H9 (cell line): ENCODE data around the gene TNNT1. TPM values are rescaled to one million over a fixed set of nuclear protein-coding genes. Genes with fewer than 3 reads are reported as not detected.

Source experiments
- DNase-seq: peaks from one replicate; pipeline ENCODE4 v3.0.0-alpha.2; 2017
- H2AFZ ChIP-seq: one replicate; pipeline ENCODE4 v1.6.1; 2013; ENCODE audit warnings: mild to moderate bottlenecking, low read length, control low read depth, moderate library complexity
- H2AK5ac ChIP-seq: 2 replicates; pipeline ENCODE4 v1.6.1; 2013; ENCODE audit warnings: low read length, control low read depth, mixed read lengths; ENCODE audit not compliant: insufficient read length
- H2BK120ac ChIP-seq: one replicate; pipeline ENCODE4 v1.6.1; 2013; ENCODE audit warnings: low read depth, mild to moderate bottlenecking, low read length, control low read depth, inconsistent platforms; ENCODE audit not compliant: poor library complexity, severe bottlenecking
- H2BK12ac ChIP-seq: 2 replicates; pipeline ENCODE4 v1.6.1; 2013; ENCODE audit warnings: low read length, control low read depth, mixed read lengths, low read depth; ENCODE audit not compliant: insufficient read length
- H2BK15ac ChIP-seq: 2 replicates; pipeline ENCODE4 v1.6.1; 2013; ENCODE audit warnings: low read depth, low read length, control low read depth
- H2BK20ac ChIP-seq: one replicate; pipeline ENCODE4 v1.6.1; 2013; ENCODE audit warnings: low read depth, mild to moderate bottlenecking, low read length, control low read depth, inconsistent platforms; ENCODE audit not compliant: poor library complexity, severe bottlenecking
- H2BK5ac ChIP-seq: 2 replicates; pipeline ENCODE4 v1.6.1; 2013; ENCODE audit warnings: low read length, control low read depth, mixed read lengths; ENCODE audit not compliant: insufficient read length
- H3K14ac ChIP-seq: 2 replicates; pipeline ENCODE4 v1.6.1; 2013; ENCODE audit warnings: low read length, control low read depth; ENCODE audit not compliant: insufficient read depth
- H3K18ac ChIP-seq: 2 replicates; pipeline ENCODE4 v1.6.1; 2013; ENCODE audit warnings: low read depth, mild to moderate bottlenecking, mixed read lengths, low read length, control low read depth; ENCODE audit not compliant: insufficient read length
- H3K23ac ChIP-seq: 2 replicates; pipeline ENCODE4 v1.6.1; 2013; ENCODE audit warnings: low read length, control low read depth, mixed read lengths, low read depth; ENCODE audit not compliant: insufficient read length
- H3K23me2 ChIP-seq: 2 replicates; pipeline ENCODE4 v1.6.1; 2013; ENCODE audit warnings: low read depth, mild to moderate bottlenecking, mixed read lengths, low read length, control low read depth; ENCODE audit not compliant: insufficient read length, poor library complexity, severe bottlenecking
- H3K27ac ChIP-seq: 2 replicates; pipeline ENCODE4 v1.5.1; 2013; ENCODE audit warnings: low read length, control low read depth, mixed read lengths, low read depth; ENCODE audit not compliant: insufficient read length
- H3K27me3 ChIP-seq: 2 replicates; pipeline ENCODE4 v1.6.1; 2013; ENCODE audit warnings: low read length, control low read depth, inconsistent platforms; ENCODE audit not compliant: insufficient read depth
- H3K4ac ChIP-seq: 2 replicates; pipeline ENCODE4 v1.6.1; 2013; ENCODE audit warnings: low read depth, mild to moderate bottlenecking, control low read depth, inconsistent platforms, low read length, moderate library complexity
- H3K4me1 ChIP-seq: 2 replicates; pipeline ENCODE4 v1.6.1; 2013; ENCODE audit warnings: low read length, control low read depth, inconsistent platforms; ENCODE audit not compliant: insufficient read depth
- H3K4me2 ChIP-seq: 2 replicates; pipeline ENCODE4 v1.6.1; 2013; ENCODE audit warnings: low read length, control low read depth, mixed read lengths; ENCODE audit not compliant: insufficient read length, insufficient read depth
- H3K56ac ChIP-seq: 2 replicates; pipeline ENCODE4 v1.6.1; 2013; ENCODE audit warnings: low read depth, mild to moderate bottlenecking, mixed read lengths, low read length, control low read depth; ENCODE audit not compliant: insufficient read length
- H3K79me1 ChIP-seq: 2 replicates; pipeline ENCODE4 v1.6.1; 2013; ENCODE audit warnings: low read depth, mild to moderate bottlenecking, moderate library complexity, low read length, control low read depth, inconsistent platforms; ENCODE audit not compliant: insufficient read depth, poor library complexity, severe bottlenecking
- H3K79me2 ChIP-seq: 2 replicates; pipeline ENCODE4 v1.6.1; 2013; ENCODE audit warnings: low read length, control low read depth, inconsistent platforms; ENCODE audit not compliant: insufficient read depth
- H3K9ac ChIP-seq: 2 replicates; pipeline ENCODE4 v1.6.1; 2013; ENCODE audit warnings: low read length, control low read depth, mixed read lengths; ENCODE audit not compliant: insufficient read length; ENCODE audit errors: extremely low read depth
- H3K9me3 ChIP-seq: one replicate; pipeline ENCODE4 v1.6.1; 2013; ENCODE audit warnings: low read depth, low read length, inconsistent platforms; ENCODE audit not compliant: control insufficient read depth
- H3T11ph ChIP-seq: one replicate; pipeline ENCODE4 v1.6.1; 2013; ENCODE audit warnings: mild to moderate bottlenecking, low read length, control low read depth, inconsistent platforms
- H4K20me1 ChIP-seq: one replicate; pipeline ENCODE4 v1.6.1; 2013; ENCODE audit not compliant: control insufficient read depth, insufficient read length, insufficient read depth
- H4K5ac ChIP-seq: 2 replicates; pipeline ENCODE4 v1.6.1; 2013; ENCODE audit warnings: low read depth, mild to moderate bottlenecking, mixed read lengths, low read length, control low read depth; ENCODE audit not compliant: insufficient read length
- H4K8ac ChIP-seq: replicated peaks from 2 replicates; pipeline ENCODE4 v1.6.1; 2013; ENCODE audit warnings: low read length, control low read depth, mixed read lengths, low read depth; ENCODE audit not compliant: insufficient read length
- H4K91ac ChIP-seq: 2 replicates; pipeline ENCODE4 v1.6.1; 2013; ENCODE audit warnings: low read depth, mild to moderate bottlenecking, moderate library complexity, mixed read lengths, low read length, control low read depth; ENCODE audit not compliant: insufficient read length
- H3K27ac Mint-ChIP-seq, 3 experiments: 2 replicates in 2 of 3; 3 replicates in 1 of 3; pipeline ENCODE4 v1.8.0; 2020 to 2021; ENCODE audit warnings: mixed read lengths in 3 of 3, mild to moderate bottlenecking in 1 of 3, moderate library complexity in 1 of 3
- H3K27me3 Mint-ChIP-seq: 2 replicates; pipeline ENCODE4 v1.8.0; 2021; ENCODE audit warnings: low read depth, mild to moderate bottlenecking, moderate library complexity, mixed read lengths
- H3K36me3 Mint-ChIP-seq, 3 experiments: 2 replicates in 2 of 3; 3 replicates in 1 of 3; pipeline ENCODE4 v1.8.0; 2020 to 2021; ENCODE audit warnings: low read depth in 3 of 3, mixed read lengths in 3 of 3; ENCODE audit not compliant: insufficient read depth in 1 of 3
- H3K4me1 Mint-ChIP-seq, 2 experiments: 2 replicates each; pipeline ENCODE4 v1.8.0; 2020; ENCODE audit warnings: mixed read lengths in 2 of 2
- H3K4me3 Mint-ChIP-seq, 2 experiments: 2 replicates in 1 of 2; 3 replicates in 1 of 2; pipeline ENCODE4 v1.8.0; 2020 to 2021; ENCODE audit warnings: mild to moderate bottlenecking in 2 of 2, mixed read lengths in 2 of 2, moderate library complexity in 1 of 2
- H3K9me3 Mint-ChIP-seq, 2 experiments: 2 replicates in 1 of 2; 3 replicates in 1 of 2; pipeline ENCODE4 v1.8.0; 2020; ENCODE audit warnings: mild to moderate bottlenecking in 2 of 2, mixed read lengths in 2 of 2, moderate library complexity in 1 of 2
- CTCF ChIP-seq: fragments of 200-600 bp; sonication (generic); conservative IDR thresholded peaks from 3 replicates; pipeline ENCODE4 v1.8.0; 2021; ENCODE audit warnings: antibody characterized with exemption, mild to moderate bottlenecking
- WGBS: extraction: QIAGEN DNeasy Blood & Tissue Kit; methylation state at CpG from one replicate; pipeline ENCODE4 v1.1.7; 2013; ENCODE audit warnings: missing lambda C conversion rate, low lambda C conversion rate, mixed read lengths; ENCODE audit not compliant: insufficient read length; ENCODE audit errors: extremely low coverage; 5-methylcytosine and 5-hydroxymethylcytosine counted together
- total RNA-seq: library from RNA; stranded (reverse); gene quantifications from 2 replicates; pipeline ENCODE4 v1.2.1, GENCODE V29; 2021

TNNT1 gene
- total RNA-seq, 1 experiment from 2014 or later, result 127 TPM

- H2BK120ac ChIP-seq, result no peak overlapping the region
- no peak overlapping the region for H3K27ac ChIP-seq
- H4K20me1 ChIP-seq, result no peaks in the 10 kb centered on the region
These were observed 64.6 kb downstream of the TNNT1 start for GRCh38 chr19:55084416-55084815.

More at GRCh38 chr19:55084416-55084815, 64.6 kb downstream of the TNNT1 start:
- H3K18ac ChIP-seq, result no peak overlapping the region
- H4K8ac ChIP-seq, result no peak overlapping the region
- Mint-ChIP-seq H3K9me3 (peaks cover 0 to 3% of the 10 kb centered on the region in 2 experiments; a peak in 1 of 5 replicates), H3K27me3 (peaks cover 53% of the 10 kb centered on the region), H3K4me3 (peak overlapping the region in 1 of 2 experiments; percentile 8; a peak in 2 of 5 replicates), H3K4me1 (peaks cover 33 to 61% of the 10 kb centered on the region in 2 experiments), H3K36me3 (peaks cover 7 to 16% (median 15%) of the 10 kb centered on the region in 3 experiments; a peak in 6 of 7 replicates), H3K27ac (no peak overlapping the region)
- H3K4me1 ChIP-seq, result peaks cover 12% of the 10 kb centered on the region; the same call in 1 of the 2 replicates
- no peak overlapping the region for H3K23ac ChIP-seq
- no peak overlapping the region for H3K4me2 ChIP-seq
- no peaks in the 10 kb centered on the region for H3K79me2 ChIP-seq
- no peak overlapping the region for H3K4ac ChIP-seq
- H2BK5ac ChIP-seq, result no peak overlapping the region
- no peak overlapping the region for H2BK20ac ChIP-seq
- H3K9ac ChIP-seq, result no peak overlapping the region
- H2BK12ac ChIP-seq, result no peak overlapping the region
- DNase-seq, result no peak
- no peak overlapping the region for H4K5ac ChIP-seq
- TF ChIP-seq CTCF, result no peak
- H3K27me3 ChIP-seq, result no peaks in the 10 kb centered on the region
- H4K91ac ChIP-seq, result no peak overlapping the region
- H2AFZ ChIP-seq, result no peak overlapping the region
- H2BK15ac ChIP-seq, result no peak overlapping the region
- H3K14ac ChIP-seq, result no peak overlapping the region
- peaks cover 37% of the 10 kb centered on the region for H3K23me2 ChIP-seq
- H3T11ph ChIP-seq, result no peak overlapping the region
- H3K9me3 ChIP-seq, result no peaks in the 10 kb centered on the region
- H2AK5ac ChIP-seq, result no peak overlapping the region
- H3K56ac ChIP-seq, result no peak overlapping the region
- H3K79me1 ChIP-seq, result no peaks in the 10 kb centered on the region
- no CpG with 5 or more reads among the region's 10 CpGs for WGBS
